Fibroblast of lung (primary cell): Measurements from ENCODE around the gene LSR. TPM values are rescaled to one million over a fixed set of nuclear protein-coding genes. Genes with fewer than 3 reads are reported as not detected.

Source experiments
- DNase-seq, 2 donors: peaks; one replicate each; pipeline versions ENCODE4 v3.0.0 to v3.0.0-alpha.2; 2010; ENCODE audit warnings: low read depth in 2 of 2
- H2AFZ ChIP-seq: 2 replicates; pipeline ENCODE4 v1.5.1; 2012; ENCODE audit warnings: low read length, control low read depth, inconsistent platforms
- H3K27ac ChIP-seq: 2 replicates; pipeline ENCODE4 v1.5.1; 2011; ENCODE audit warnings: low read length, control low read depth; ENCODE audit not compliant: insufficient read depth
- H3K27me3 ChIP-seq: 2 replicates; pipeline ENCODE4 v1.5.1; 2011; ENCODE audit warnings: mild to moderate bottlenecking, low read length; ENCODE audit not compliant: control insufficient read depth, insufficient read depth
- H3K36me3 ChIP-seq: 2 replicates; pipeline ENCODE4 v1.5.1; 2011; ENCODE audit warnings: low read length; ENCODE audit not compliant: control insufficient read depth, insufficient read depth
- H3K4me1 ChIP-seq: 2 replicates; pipeline ENCODE4 v1.5.1; 2011; ENCODE audit warnings: low read length; ENCODE audit not compliant: control insufficient read depth, insufficient read depth; ENCODE audit errors: extremely low read depth
- H3K4me2 ChIP-seq: 2 replicates; pipeline ENCODE4 v1.5.1; 2011; ENCODE audit warnings: low read length, control low read depth; ENCODE audit not compliant: insufficient read depth; ENCODE audit errors: extremely low read depth
- H3K4me3 ChIP-seq, 4 experiments: fragments of 200-600 bp in 1 of 4; sonication (generic) in 1 of 4; replicated peaks in 1 of 4; 2 replicates each; pipeline ENCODE4 v1.5.1; 2011 to 2016; ENCODE audit warnings: low read length in 4 of 4, low read depth in 3 of 4, mild to moderate bottlenecking in 3 of 4, control low read depth in 2 of 4, inconsistent platforms in 1 of 4, mixed read lengths in 1 of 4; ENCODE audit not compliant: insufficient read depth in 1 of 4; ENCODE audit errors: control extremely low read depth in 1 of 4
- H3K79me2 ChIP-seq: 2 replicates; pipeline ENCODE4 v1.5.1; 2012; ENCODE audit warnings: mild to moderate bottlenecking, low read length, inconsistent platforms; ENCODE audit not compliant: control insufficient read depth, insufficient read depth
- H3K9ac ChIP-seq: 2 replicates; pipeline ENCODE4 v1.5.1; 2011; ENCODE audit warnings: mild to moderate bottlenecking, low read length, control low read depth; ENCODE audit not compliant: insufficient read depth
- H3K9me3 ChIP-seq: 2 replicates; pipeline ENCODE4 v1.5.1; 2012; ENCODE audit warnings: low read depth, low read length; ENCODE audit not compliant: control insufficient read depth, insufficient read depth
- H4K20me1 ChIP-seq: 2 replicates; pipeline ENCODE4 v1.5.1; 2011; ENCODE audit warnings: low read length; ENCODE audit not compliant: control insufficient read depth, insufficient read depth; ENCODE audit errors: extremely low read depth
- CTCF ChIP-seq, 2 donors: IDR thresholded peaks in 1 of 2; conservative IDR thresholded peaks in 1 of 2; 1 replicate in 1 of 2; 2 replicates in 1 of 2; pipeline ENCODE4 v1.5.1; 2011 to 2012; ENCODE audit warnings: low read length in 2 of 2, control low read depth in 1 of 2, inconsistent platforms in 1 of 2, low read depth in 1 of 2, mild to moderate bottlenecking in 1 of 2
- EZH2 ChIP-seq: IDR thresholded peaks from 2 replicates; pipeline ENCODE4 v1.5.1; 2012; ENCODE audit warnings: low read length, control low read depth, mild to moderate bottlenecking; ENCODE audit errors: missing control alignments
- polyA plus RNA-seq, 2 donors: library from polyadenylated mRNA; depleted of rRNA in 1 of 2; stranded (reverse) in 1 of 2; unstranded in 1 of 2; fragments of >200 nt; gene quantifications; 2 replicates each; pipeline ENCODE4 v1.2.1, GENCODE V29; 2011 to 2012; ENCODE audit warnings: missing spikeins in 1 of 2
- total RNA-seq: library from RNA; depleted of rRNA; stranded (reverse); fragments of >200 nt; gene quantifications from 2 replicates; pipeline ENCODE4 v1.2.1, GENCODE V29; 2014

The LSR gene
- total and polyA plus RNA-seq, 2 donors (not counting 1 experiment from before 2014, with no cell fraction given) = 0.31 to 0.33 TPM

- TF ChIP-seq CTCF (conservative IDR thresholded peaks at IDR 0.05 in 1 of 2, IDR thresholded peaks at IDR 0.05 in 1 of 2; ENCODE audit: low read depth in 1 of 2, low read length in 2 of 2) = no peak
- no peak for TF ChIP-seq EZH2
- Histone ChIP-seq H3K4me1 (no peaks in the 10 kb centered on the region), H3K9me3 (no peaks in the 10 kb centered on the region), H4K20me1 (no peaks in the 10 kb centered on the region), H3K27me3 (no peaks in the 10 kb centered on the region), H3K36me3 (no peaks in the 10 kb centered on the region), H3K27ac (no peak overlapping the region), H3K9ac (no peak overlapping the region), H3K79me2 (no peaks in the 10 kb centered on the region), H3K4me3 (no peak overlapping the region), H2AFZ (no peak overlapping the region), H3K4me2 (no peak overlapping the region)
- DNase-seq = no peak
Observed at GRCh38 chr19:35240327-35240726, 8.5 kb upstream of the LSR start.

- H2AFZ ChIP-seq = no peak overlapping the region
- H3K4me2 ChIP-seq = no peak overlapping the region
- H3K4me3 ChIP-seq = no peak overlapping the region
- H3K79me2 ChIP-seq = no peaks in the 10 kb centered on the region
- H3K9ac ChIP-seq = no peak overlapping the region
- H3K4me1 ChIP-seq = no peaks in the 10 kb centered on the region
- no peaks in the 10 kb centered on the region for H3K36me3 ChIP-seq
- TF ChIP-seq CTCF (conservative IDR thresholded peaks at IDR 0.05 in 1 of 2, IDR thresholded peaks at IDR 0.05 in 1 of 2; ENCODE audit: low read depth in 1 of 2, low read length in 2 of 2) (no peak), EZH2 (no peak)
- no peaks in the 10 kb centered on the region for H3K9me3 ChIP-seq
- no peak for DNase-seq
- peaks cover 3% of the 10 kb centered on the region for H3K27me3 ChIP-seq
- no peaks in the 10 kb centered on the region for H4K20me1 ChIP-seq
- H3K27ac ChIP-seq = no peak overlapping the region
Observed at GRCh38 chr19:35241417-35241816, 7.4 kb upstream of the LSR start.

GRCh38 chr19:35246466-35247092, 2.2 kb upstream of the LSR start:
- no peaks in the 10 kb centered on the region for H3K36me3 ChIP-seq
- H2AFZ ChIP-seq = no peak overlapping the region
- no peak overlapping the region for H3K27ac ChIP-seq
- H3K4me1 ChIP-seq = no peaks in the 10 kb centered on the region
- H3K9ac ChIP-seq = no peak overlapping the region
- H3K4me2 ChIP-seq = no peak overlapping the region
- peaks cover 23% of the 10 kb centered on the region for H3K27me3 ChIP-seq
- no peak overlapping the region for H3K4me3 ChIP-seq
- no peak for DNase-seq
- H3K79me2 ChIP-seq = no peaks in the 10 kb centered on the region
- H3K9me3 ChIP-seq = no peaks in the 10 kb centered on the region
- no peaks in the 10 kb centered on the region for H4K20me1 ChIP-seq
- no peak for TF ChIP-seq EZH2
- no peak for TF ChIP-seq CTCF (conservative IDR thresholded peaks at IDR 0.05 in 1 of 2, IDR thresholded peaks at IDR 0.05 in 1 of 2; ENCODE audit: low read depth in 1 of 2, low read length in 2 of 2)
